HEK293T (cell line): ENCODE results near the gene PARP1.

Experiments
- CTCF ChIA-PET: fragments of 350-600 bp; formaldehyde crosslinking; extraction: SDS; loops from one replicate; lab custom pipeline; 2021; ENCODE audit warnings: antibody characterized with exemption, inconsistent platforms; lab: Yijun Ruan, JAX
- POLR2A ChIA-PET: fragments of 350-600 bp; formaldehyde crosslinking; extraction: SDS; loops from one replicate; lab custom pipeline; 2020; ENCODE audit warnings: antibody characterized with exemption, inconsistent platforms; lab: Yijun Ruan, JAX
- DNase-seq: peaks from one replicate; pipeline ENCODE4 v3.0.0; 2012; ENCODE audit warnings: mixed read lengths; ENCODE audit errors: extremely low spot score
- ARNT ChIP-seq: fragments of 450-650 bp; IDR thresholded peaks from 2 replicates; pipeline ENCODE4 v1.6.1; 2017; ENCODE audit warnings: mild to moderate bottlenecking
- BHLHE40 ChIP-seq: fragments of 450-650 bp; IDR thresholded peaks from 2 replicates; pipeline ENCODE4 v1.6.1; 2016; ENCODE audit warnings: mild to moderate bottlenecking, moderate library complexity, borderline replicate concordance
- CTBP1 ChIP-seq: fragments of 450-650 bp; IDR thresholded peaks from 2 replicates; pipeline ENCODE4 v1.6.1; 2016; ENCODE audit warnings: borderline replicate concordance
- ELF4 ChIP-seq: fragments of 450-650 bp; IDR thresholded peaks from 2 replicates; pipeline ENCODE4 v1.6.1; 2017; ENCODE audit warnings: antibody characterized with exemption
- FOXA1 ChIP-seq: fragments of 450-650 bp; IDR thresholded peaks from 2 replicates; pipeline ENCODE4 v1.6.1; 2016; ENCODE audit warnings: mild to moderate bottlenecking
- FOXK2 ChIP-seq: fragments of 450-650 bp; IDR thresholded peaks from 2 replicates; pipeline ENCODE4 v1.6.1; 2016; ENCODE audit warnings: mild to moderate bottlenecking
- FOXM1 ChIP-seq: fragments of 450-650 bp; IDR thresholded peaks from 2 replicates; pipeline ENCODE4 v1.6.1; 2017; ENCODE audit warnings: mild to moderate bottlenecking, borderline replicate concordance
- HDGF ChIP-seq: fragments of 450-650 bp; IDR thresholded peaks from 2 replicates; pipeline ENCODE4 v1.6.1; 2017; ENCODE audit warnings: antibody characterized with exemption, borderline replicate concordance
- L3MBTL2 ChIP-seq: fragments of 450-650 bp; conservative IDR thresholded peaks from 2 replicates; pipeline ENCODE4 v1.6.1; 2016; ENCODE audit warnings: mild to moderate bottlenecking
- LEF1 ChIP-seq: fragments of 450-650 bp; IDR thresholded peaks from 2 replicates; pipeline ENCODE4 v1.6.1; 2017; ENCODE audit warnings: mild to moderate bottlenecking, borderline replicate concordance
- NFRKB ChIP-seq: fragments of 450-650 bp; IDR thresholded peaks from 2 replicates; pipeline ENCODE4 v1.6.1; 2016; ENCODE audit warnings: mild to moderate bottlenecking, moderate library complexity
- PKNOX1 ChIP-seq: fragments of 450-650 bp; IDR thresholded peaks from 2 replicates; pipeline ENCODE4 v1.6.1; 2016
- SP1 ChIP-seq: fragments of 450-650 bp; IDR thresholded peaks from 2 replicates; pipeline ENCODE4 v1.6.1; 2017
- SUZ12 ChIP-seq: fragments of 450-650 bp; IDR thresholded peaks from 2 replicates; pipeline ENCODE4 v1.6.1; 2016; ENCODE audit warnings: mild to moderate bottlenecking
- TARDBP ChIP-seq: fragments of 450-650 bp; IDR thresholded peaks from 2 replicates; pipeline ENCODE4 v1.6.1; 2016
- ZNF384 ChIP-seq: fragments of 450-650 bp; IDR thresholded peaks from 2 replicates; pipeline ENCODE4 v1.6.1; 2016

PARP1 gene

GRCh38 chr1:226405411-226405988 lies 2.4 kb downstream of the PARP1 start:
- POLR2A ChIA-PET, result no interaction called here
- TF ChIP-seq ZNF384 (no peak), FOXK2 (no peak), TARDBP (no peak), PKNOX1 (no peak), BHLHE40 (no peak), LEF1 (no peak), CTBP1 (no peak)
- CTCF ChIA-PET, result interaction anchor here (0.6 to 1.3 kb wide), 5 partner anchors 49 to 281 kb away, joined by 3 to 4 read pairs (median 3); no protein-coding TSS in a partner anchor
- DNase-seq, result no peak

GRCh38 chr1:226404904-226405222 lies 3.0 kb downstream of the PARP1 start:
- ChIA-PET POLR2A (interaction anchor here (0.8 to 1.3 kb wide), 2 partner anchors 24 to 342 kb away, joined by 3 to 4 read pairs; partner anchors contain the start of gene H3-3A), CTCF (interaction anchor here (0.6 to 1.3 kb wide), 5 partner anchors 20 to 142 kb away, joined by 3 to 4 read pairs (median 3); no protein-coding TSS in a partner anchor)
- TF ChIP-seq NFRKB (no peak), ZNF384 (no peak), PKNOX1 (no peak), ARNT (no peak), FOXA1 (no peak), L3MBTL2 (no peak), HDGF (no peak), BHLHE40 (no peak), LEF1 (no peak), FOXM1 (no peak), ELF4 (no peak), SP1 (no peak), SUZ12 (no peak), FOXK2 (no peak), CTBP1 (no peak)
- no peak for DNase-seq

GRCh38 chr1:226404063-226404903 lies 3.6 kb downstream of the PARP1 start:
- no peak for DNase-seq
- POLR2A ChIA-PET, result interaction anchor here (0.7 to 1.3 kb wide), 3 partner anchors 25 to 342 kb away, joined by 3 to 4 read pairs (median 3); partner anchors contain the start of genes H3-3A and LIN9
- no peak for TF ChIP-seq L3MBTL2
- TF ChIP-seq TARDBP, result no peak
- no peak for TF ChIP-seq ZNF384
- no peak for TF ChIP-seq PKNOX1
- no peak for TF ChIP-seq FOXA1
- TF ChIP-seq ARNT, result no peak
- no peak for TF ChIP-seq NFRKB
- no peak for TF ChIP-seq FOXK2
- TF ChIP-seq HDGF, result no peak
- no peak for TF ChIP-seq SP1
- TF ChIP-seq SUZ12, result no peak
- TF ChIP-seq LEF1, result no peak
- no peak for TF ChIP-seq FOXM1
- CTCF ChIA-PET, result interaction anchor here (0.5 to 1.3 kb wide), 6 partner anchors 9 to 143 kb away, joined by 3 to 5 read pairs (median 4); no protein-coding TSS in a partner anchor

- POLR2A ChIA-PET, result interaction anchor here (0.7 to 1.3 kb wide), 2 partner anchors 94 to 341 kb away, joined by 3 to 4 read pairs; partner anchors contain the start of genes H3-3A and LIN9
- peak; percentile 67; the same call in 1 of the 2 replicates for TF ChIP-seq HDGF
- TF ChIP-seq TARDBP, result no peak
- CTCF ChIA-PET, result interaction anchor here (0.5 to 0.7 kb wide), 3 partner anchors 8 to 502 kb away, joined by 3 to 5 read pairs (median 3); no protein-coding TSS in a partner anchor
- peak; percentile 57 for DNase-seq
Observed at GRCh38 chr1:226403201-226404034, 4.5 kb downstream of the PARP1 start.

- POLR2A ChIA-PET, result no interaction called here
- TF ChIP-seq FOXM1, result no peak
- TF ChIP-seq SP1, result no peak
- TF ChIP-seq BHLHE40, result no peak
- TF ChIP-seq SUZ12, result no peak
- no peak for TF ChIP-seq FOXK2
- TF ChIP-seq ARNT, result no peak
- TF ChIP-seq TARDBP, result no peak
- no peak for TF ChIP-seq LEF1
- TF ChIP-seq L3MBTL2, result no peak
- no peak for TF ChIP-seq NFRKB
- no peak for TF ChIP-seq CTBP1
- TF ChIP-seq PKNOX1, result no peak
- TF ChIP-seq HDGF, result no peak
- no peak for TF ChIP-seq ELF4
- TF ChIP-seq ZNF384, result no peak
- no peak for TF ChIP-seq FOXA1
- no peak for DNase-seq
- CTCF ChIA-PET, result interaction anchor here (0.6 kb wide), 2 partner anchors 133 to 793 kb away, joined by 3 read pairs; no protein-coding TSS in a partner anchor
Observed at GRCh38 chr1:226402739-226403165, 5.1 kb downstream of the PARP1 start.
